Lung (tissue), 13 donors: ENCODE measurements around the gene MPHOSPH9. TPM values are rescaled to one million over a fixed set of nuclear protein-coding genes. Genes with fewer than 3 reads are reported as not detected.

Experiments used
- ATAC-seq: fragments of 200-7000 bp; cut with Tn5 transposase; one replicate; pipeline ENCODE4 v1.9.1; 2020; ENCODE audit warnings: moderate number of reproducible peaks; ENCODE audit not compliant: insufficient read depth, low FRiP score
- DNase-seq, 3 donors: peaks; one replicate each; pipeline ENCODE4 v3.0.0-alpha.2; 2013 to 2017
- H3K27ac ChIP-seq, 2 donors: one replicate each; pipeline ENCODE4 v1.5.1; 2013; ENCODE audit warnings: mild to moderate bottlenecking in 2 of 2, moderate library complexity in 2 of 2, control low read depth in 1 of 2, inconsistent platforms in 1 of 2, low read depth in 1 of 2, low read length in 1 of 2
- H3K27me3 ChIP-seq, 3 donors: one replicate each; pipeline ENCODE4 v1.5.1; 2013; ENCODE audit warnings: low read length in 2 of 3; ENCODE audit not compliant: control insufficient read depth in 3 of 3, insufficient read depth in 3 of 3
- H3K36me3 ChIP-seq, 4 donors: one replicate each; pipeline ENCODE4 v1.5.1; 2013; ENCODE audit warnings: low read length in 4 of 4, mild to moderate bottlenecking in 1 of 4, moderate library complexity in 1 of 4; ENCODE audit not compliant: control insufficient read depth in 4 of 4, insufficient read depth in 4 of 4
- H3K4me1 ChIP-seq, 5 donors: one replicate each; pipeline ENCODE4 v1.5.1; 2013; ENCODE audit warnings: low read length in 5 of 5, mild to moderate bottlenecking in 2 of 5, moderate library complexity in 1 of 5; ENCODE audit not compliant: control insufficient read depth in 5 of 5, insufficient read depth in 5 of 5
- H3K4me3 ChIP-seq: one replicate; pipeline ENCODE4 v1.5.1; 2013; ENCODE audit warnings: mild to moderate bottlenecking, control low read depth, moderate library complexity
- H3K9ac ChIP-seq, 2 donors: one replicate each; pipeline ENCODE4 v1.5.1; 2013; ENCODE audit warnings: low read length in 2 of 2, control low read depth in 1 of 2; ENCODE audit not compliant: insufficient read depth in 1 of 2
- H3K9me3 ChIP-seq, 4 donors: one replicate each; pipeline ENCODE4 v1.5.1; 2013; ENCODE audit warnings: low read length in 3 of 4, mild to moderate bottlenecking in 1 of 4, moderate library complexity in 1 of 4; ENCODE audit not compliant: control insufficient read depth in 4 of 4, insufficient read depth in 3 of 4
- WGBS, 2 donors: extraction: QIAGEN DNeasy Blood & Tissue Kit; methylation state at CpG; one replicate each; pipeline ENCODE4 v1.1.7; 2013; 5-methylcytosine and 5-hydroxymethylcytosine counted together
- polyA plus RNA-seq, 2 donors: library from polyadenylated mRNA; stranded (reverse); fragments of 200-250 nt; gene quantifications; one replicate each; pipeline ENCODE4 v1.2.1, GENCODE V29; 2013
- small RNA-seq: library from RNA; depleted of rRNA; stranded (forward); fragments of <200 nt; gene quantifications from one replicate; pipeline ENCODE3, GENCODE V24; 2014; ENCODE audit warnings: low replicate concordance
- total RNA-seq, 2 donors: library from RNA; depleted of rRNA in 1 of 2; stranded (reverse); fragments of >200 nt in 1 of 2; gene quantifications; one replicate each; pipeline ENCODE4 v1.2.1, GENCODE V29; 2014 to 2021
- TF ChIP-seq, protein P1 (sequence below): IDR thresholded peaks from 2 replicates; pipeline ENCODE4 v1.5.1; 2012; ENCODE audit warnings: mild to moderate bottlenecking; ENCODE audit errors: control extremely low read depth, extremely low read depth
- donor health status: control.
- donor health status: control.
- donor health status: Bipolar disorder and iron deficiency.
- donor health status: healthy.
- donor health status: DM: yes; HTN: yes; CAD: no.

The MPHOSPH9 gene
- total and polyA plus RNA-seq, 4 donors: 5.0 to 56.9 (median 12.4) TPM

DNA sequence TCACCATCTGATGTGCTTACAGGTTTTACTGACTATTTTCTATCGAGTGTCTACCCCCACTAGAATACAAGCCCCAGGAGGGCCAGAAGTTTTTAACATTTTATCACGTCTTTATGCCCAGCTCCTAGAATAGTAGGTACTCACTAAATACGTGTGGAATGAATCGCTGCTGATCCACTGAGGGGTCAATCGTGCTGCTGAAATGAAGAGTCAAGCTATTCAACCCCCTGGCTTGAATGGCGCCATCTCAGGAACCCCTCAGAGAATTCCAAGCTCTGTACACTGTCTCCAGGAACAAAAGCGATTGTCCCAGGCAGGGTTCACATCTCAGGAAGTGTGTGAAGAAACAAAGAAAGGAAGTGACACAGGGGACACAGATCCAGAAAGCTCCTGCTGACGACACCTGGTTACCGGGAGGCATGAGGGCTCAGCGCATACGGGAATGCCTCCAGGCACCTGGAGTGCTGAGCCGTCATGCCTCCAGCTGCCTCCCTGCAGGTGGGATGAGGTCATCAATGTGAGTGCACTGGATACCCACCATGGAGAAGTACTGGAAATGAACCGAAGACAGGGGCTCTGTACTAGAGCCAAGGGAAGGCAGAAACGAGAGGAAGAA lies 127.6 kb downstream of the MPHOSPH9 start:
- no peak overlapping the region for H3K9ac ChIP-seq
- H3K9me3 ChIP-seq: no peaks in the 10 kb centered on the region
- TF ChIP-seq, protein P1, sequence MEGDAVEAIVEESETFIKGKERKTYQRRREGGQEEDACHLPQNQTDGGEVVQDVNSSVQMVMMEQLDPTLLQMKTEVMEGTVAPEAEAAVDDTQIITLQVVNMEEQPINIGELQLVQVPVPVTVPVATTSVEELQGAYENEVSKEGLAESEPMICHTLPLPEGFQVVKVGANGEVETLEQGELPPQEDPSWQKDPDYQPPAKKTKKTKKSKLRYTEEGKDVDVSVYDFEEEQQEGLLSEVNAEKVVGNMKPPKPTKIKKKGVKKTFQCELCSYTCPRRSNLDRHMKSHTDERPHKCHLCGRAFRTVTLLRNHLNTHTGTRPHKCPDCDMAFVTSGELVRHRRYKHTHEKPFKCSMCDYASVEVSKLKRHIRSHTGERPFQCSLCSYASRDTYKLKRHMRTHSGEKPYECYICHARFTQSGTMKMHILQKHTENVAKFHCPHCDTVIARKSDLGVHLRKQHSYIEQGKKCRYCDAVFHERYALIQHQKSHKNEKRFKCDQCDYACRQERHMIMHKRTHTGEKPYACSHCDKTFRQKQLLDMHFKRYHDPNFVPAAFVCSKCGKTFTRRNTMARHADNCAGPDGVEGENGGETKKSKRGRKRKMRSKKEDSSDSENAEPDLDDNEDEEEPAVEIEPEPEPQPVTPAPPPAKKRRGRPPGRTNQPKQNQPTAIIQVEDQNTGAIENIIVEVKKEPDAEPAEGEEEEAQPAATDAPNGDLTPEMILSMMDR: no peak
- H3K27me3 ChIP-seq: no peaks in the 10 kb centered on the region
- WGBS, 2 donors: 62 to 68% methylated on average over 14 of the region's 14 CpGs
- DNase-seq (peak in 1 of 3 donors; percentile 48), ATAC-seq (no peak)
- peaks cover 0 to 48% (median 0%) of the 10 kb centered on the region in 5 donors for H3K4me1 ChIP-seq
- peaks cover 0 to 11% (median 2%) of the 10 kb centered on the region in 4 donors for H3K36me3 ChIP-seq
- no peak overlapping the region for H3K4me3 ChIP-seq
- peak overlapping the region; percentile 85 to 87 for H3K27ac ChIP-seq

DNA sequence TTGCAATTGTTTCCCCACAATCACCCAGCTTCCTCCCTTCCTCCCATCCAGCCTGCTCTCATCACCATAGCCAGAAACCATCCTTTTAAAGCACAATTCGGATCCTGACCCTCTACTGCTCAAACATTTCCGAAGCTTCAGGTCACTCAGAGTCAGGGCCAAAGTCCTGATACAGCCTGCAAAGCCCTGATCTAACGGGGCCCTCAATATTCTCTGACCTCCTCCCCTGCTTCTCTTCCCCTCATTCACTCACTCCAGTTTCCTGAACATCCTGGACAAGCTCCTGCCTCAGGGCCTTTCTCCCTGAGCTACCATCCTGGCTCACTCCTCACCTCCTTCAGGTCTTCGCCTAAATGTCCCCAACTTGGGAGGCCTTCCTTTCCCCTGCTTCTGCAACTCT lies 128.1 kb downstream of the MPHOSPH9 start:
- no peak overlapping the region for H3K4me3 ChIP-seq
- no peaks in the 10 kb centered on the region for H3K9me3 ChIP-seq
- H3K27me3 ChIP-seq: no peaks in the 10 kb centered on the region
- no peak overlapping the region for H3K9ac ChIP-seq
- peaks cover 0 to 9% (median 2%) of the 10 kb centered on the region in 4 donors for H3K36me3 ChIP-seq
- WGBS, 2 donors: 77 to 78% methylated on average over 4 of the region's 4 CpGs
- ATAC-seq (no peak), DNase-seq (no peak)
- H3K4me1 ChIP-seq: peaks cover 0 to 47% (median 0%) of the 10 kb centered on the region in 5 donors
- TF ChIP-seq, protein P1: no peak
- H3K27ac ChIP-seq: peak overlapping the region; percentile 76 to 85

Small RNA genes within 50 kb of the gene (small RNA-seq; reads per million reads assigned to genes)
- gene RNA5SP375: not detected

Other genes with a start within 250 kb of the MPHOSPH9 start
- 10 to 100 TPM; 19.6 to 37.8 TPM for gene PITPNM2, start 82.1 kb downstream of the MPHOSPH9 start, total RNA-seq
- 10 to 100 TPM in 1 of 2 donors, 1 to 10 TPM in 1; 8.9 to 12.9 TPM for gene PITPNM2, start 82.1 kb downstream of the MPHOSPH9 start, polyA plus RNA-seq
- gene MTRFR, start 295 bp upstream of the MPHOSPH9 start, total RNA-seq: 10 to 100 TPM; 11.7 to 21.6 TPM
- 10 to 100 TPM in 1 of 2 donors, 1 to 10 TPM in 1; 8.8 to 20.8 TPM for gene MTRFR, start 295 bp upstream of the MPHOSPH9 start, polyA plus RNA-seq
- 100 to 1,000 TPM in 1 of 2 donors, 10 to 100 TPM in 1; 86.1 to 101 TPM for gene CDK2AP1, start 38.7 kb upstream of the MPHOSPH9 start, total RNA-seq
- 100 to 1,000 TPM in 1 of 2 donors, 10 to 100 TPM in 1; 80.8 to 166 TPM for gene CDK2AP1, start 38.7 kb upstream of the MPHOSPH9 start, polyA plus RNA-seq
- 10 to 100 TPM; 23.2 to 28.5 TPM for gene SBNO1, start 131.7 kb upstream of the MPHOSPH9 start, total RNA-seq
- gene SBNO1, start 131.7 kb upstream of the MPHOSPH9 start, polyA plus RNA-seq: 1 to 10 TPM; 4.7 to 7.5 TPM
- 10 to 100 TPM; 41.6 to 51.7 TPM for gene KMT5A, start 151.0 kb upstream of the MPHOSPH9 start, total RNA-seq
- gene KMT5A, start 151.0 kb upstream of the MPHOSPH9 start, polyA plus RNA-seq: 10 to 100 TPM; 21.1 to 22.5 TPM
- 10 to 100 TPM in 1 of 2 donors, 1 to 10 TPM in 1; 7.7 to 12.2 TPM for gene RILPL2, start 203.5 kb upstream of the MPHOSPH9 start, total RNA-seq
- 10 to 100 TPM; 13.7 to 40.7 TPM for gene RILPL2, start 203.5 kb upstream of the MPHOSPH9 start, polyA plus RNA-seq
- 10 to 100 TPM; 19.3 to 20.2 TPM for gene SNRNP35, start 225.0 kb upstream of the MPHOSPH9 start, total RNA-seq
- 10 to 100 TPM; 20.7 to 67.0 TPM for gene SNRNP35, start 225.0 kb upstream of the MPHOSPH9 start, polyA plus RNA-seq